ENCODE measurements around the gene PTRH1. TPM values are rescaled to one million over a fixed set of nuclear protein-coding genes. Genes with fewer than 3 reads are reported as not detected.

PTRH1 gene
- total RNA-seq, 1 donor, result 16.3 TPM

- no peak overlapping the region for H3K4me2 ChIP-seq (ENCODE audit: insufficient read depth, low read length)
- peaks cover 17% of the 10 kb centered on the region for H3K79me2 ChIP-seq (ENCODE audit: insufficient read depth, low read length)
- no peaks in the 10 kb centered on the region for H3K9me3 ChIP-seq (ENCODE audit: low read depth, low read length)
- no peaks in the 10 kb centered on the region for H3K36me3 ChIP-seq (ENCODE audit: insufficient read depth, low read length)
- H3K4me3 ChIP-seq (ENCODE audit: insufficient read depth, low read length), result no peak overlapping the region
- H3K27ac ChIP-seq (ENCODE audit: low read depth, low read length), result no peak overlapping the region
- H3K4me1 ChIP-seq (ENCODE audit: insufficient read depth, low read length), result peaks cover 9% of the 10 kb centered on the region
- no peak overlapping the region for H2AFZ ChIP-seq (ENCODE audit: low read length)
- H3K27me3 ChIP-seq (ENCODE audit: insufficient read depth, low read length), result no peaks in the 10 kb centered on the region
- TF ChIP-seq CTCF (IDR thresholded peaks at IDR 0.05; ENCODE audit: extremely low read depth, low read depth, low read length), result no peak
- DNase-seq (ENCODE audit: insufficient read length, low spot score, missing footprints), result peak; percentile 86
- peaks cover 15% of the 10 kb centered on the region for H4K20me1 ChIP-seq (ENCODE audit: insufficient read depth, low read length)
Measured at GRCh38 chr9:127711226-127711701, 4.2 kb downstream of the PTRH1 start.

GRCh38 chr9:127710204-127710783 is 5.2 kb downstream of the PTRH1 start:
- peaks cover 5% of the 10 kb centered on the region for H3K4me1 ChIP-seq (ENCODE audit: insufficient read depth, low read length)
- no peak for TF ChIP-seq CTCF (IDR thresholded peaks at IDR 0.05; ENCODE audit: extremely low read depth, low read depth, low read length)
- peaks cover 17% of the 10 kb centered on the region for H3K79me2 ChIP-seq (ENCODE audit: insufficient read depth, low read length)
- no peaks in the 10 kb centered on the region for H3K36me3 ChIP-seq (ENCODE audit: insufficient read depth, low read length)
- no peaks in the 10 kb centered on the region for H3K27me3 ChIP-seq (ENCODE audit: insufficient read depth, low read length)
- H4K20me1 ChIP-seq (ENCODE audit: insufficient read depth, low read length), result peaks cover 15% of the 10 kb centered on the region
- no peak overlapping the region for H3K4me3 ChIP-seq (ENCODE audit: insufficient read depth, low read length)
- no peak overlapping the region for H3K4me2 ChIP-seq (ENCODE audit: insufficient read depth, low read length)
- DNase-seq (ENCODE audit: insufficient read length, low spot score, missing footprints), result peak; percentile 54
- no peaks in the 10 kb centered on the region for H3K9me3 ChIP-seq (ENCODE audit: low read depth, low read length)
- no peak overlapping the region for H2AFZ ChIP-seq (ENCODE audit: low read length)
- no peak overlapping the region for H3K27ac ChIP-seq (ENCODE audit: low read depth, low read length)

- Histone ChIP-seq H3K27ac (ENCODE audit: low read depth, low read length) (no peak overlapping the region), H3K4me1 (ENCODE audit: insufficient read depth, low read length) (no peaks in the 10 kb centered on the region), H3K79me2 (ENCODE audit: insufficient read depth, low read length) (peaks cover 6% of the 10 kb centered on the region), H4K20me1 (ENCODE audit: insufficient read depth, low read length) (peaks cover 11% of the 10 kb centered on the region), H3K4me3 (ENCODE audit: insufficient read depth, low read length) (no peak overlapping the region), H2AFZ (ENCODE audit: low read length) (no peak overlapping the region), H3K9me3 (ENCODE audit: low read depth, low read length) (no peaks in the 10 kb centered on the region), H3K4me2 (ENCODE audit: insufficient read depth, low read length) (no peak overlapping the region), H3K36me3 (ENCODE audit: insufficient read depth, low read length) (no peaks in the 10 kb centered on the region), H3K27me3 (ENCODE audit: insufficient read depth, low read length) (no peaks in the 10 kb centered on the region)
- peak; percentile 29 for DNase-seq (ENCODE audit: insufficient read length, low spot score, missing footprints)
- TF ChIP-seq CTCF (IDR thresholded peaks at IDR 0.05; ENCODE audit: extremely low read depth, low read depth, low read length), result no peak
Measured at GRCh38 chr9:127708952-127709587, 6.4 kb downstream of the PTRH1 start.

GRCh38 chr9:127707766-127708165 is 7.7 kb downstream of the PTRH1 start:
- Histone ChIP-seq H2AFZ (ENCODE audit: low read length) (no peak overlapping the region), H3K4me1 (ENCODE audit: insufficient read depth, low read length) (no peaks in the 10 kb centered on the region), H3K4me2 (ENCODE audit: insufficient read depth, low read length) (no peak overlapping the region), H3K27ac (ENCODE audit: low read depth, low read length) (no peak overlapping the region), H4K20me1 (ENCODE audit: insufficient read depth, low read length) (peaks cover 4% of the 10 kb centered on the region), H3K27me3 (ENCODE audit: insufficient read depth, low read length) (no peaks in the 10 kb centered on the region), H3K9me3 (ENCODE audit: low read depth, low read length) (no peaks in the 10 kb centered on the region), H3K4me3 (ENCODE audit: insufficient read depth, low read length) (no peak overlapping the region), H3K79me2 (ENCODE audit: insufficient read depth, low read length) (peaks cover 2% of the 10 kb centered on the region), H3K36me3 (ENCODE audit: insufficient read depth, low read length) (no peaks in the 10 kb centered on the region)
- no peak for TF ChIP-seq CTCF (IDR thresholded peaks at IDR 0.05; ENCODE audit: extremely low read depth, low read depth, low read length)
- peak; percentile 32 for DNase-seq (ENCODE audit: insufficient read length, low spot score, missing footprints)
